Ascending aorta (tissue), 2 donors: Measurements from ENCODE around the gene ATP11A. TPM values are rescaled to one million over a fixed set of nuclear protein-coding genes. Genes with fewer than 3 reads are reported as not detected.

Source experiments
- DNase-seq, 2 donors: peaks; one replicate each; pipeline ENCODE4 v3.0.0-alpha.2; 2019; ENCODE audit warnings: low spot score in 2 of 2
- H3K27ac ChIP-seq, 2 donors: fragments of 200-600 bp; sonication (generic); one replicate each; pipeline ENCODE4 v1.5.1; 2016 to 2017; ENCODE audit warnings: mild to moderate bottlenecking in 1 of 2
- H3K27me3 ChIP-seq: fragments of 200-600 bp; sonication (generic); one replicate; pipeline ENCODE4 v1.5.1; 2017
- H3K36me3 ChIP-seq, 2 donors: fragments of 200-600 bp; sonication (generic); one replicate each; pipeline ENCODE4 v1.5.1; 2016
- H3K4me1 ChIP-seq, 2 donors: fragments of 200-600 bp; sonication (generic); one replicate each; pipeline ENCODE4 v1.5.1; 2016 to 2017; ENCODE audit warnings: mild to moderate bottlenecking in 1 of 2
- H3K4me3 ChIP-seq, 2 donors: fragments of 200-600 bp; sonication (generic); one replicate each; pipeline ENCODE4 v1.5.1; 2016 to 2017; ENCODE audit warnings: mild to moderate bottlenecking in 1 of 2
- H3K9me3 ChIP-seq, 2 donors: fragments of 200-600 bp; sonication (generic); one replicate each; pipeline ENCODE4 v1.5.1; 2016
- intact Hi-C: fragments of 100-400 bp; cut with DNase I; formaldehyde crosslinking; loops from one replicate; pipeline ENCODE4 v1.15.1; 2023
- total RNA-seq: library from RNA; depleted of rRNA; stranded (reverse); fragments of >200 nt; gene quantifications from one replicate; pipeline ENCODE4 v1.1.0, GENCODE V29; 2016
- TF ChIP-seq, protein P1 (sequence below), 3 experiments: fragments of 200-600 bp in 2 of 3; fragments of 450-650 bp in 1 of 3; sonication (generic) in 2 of 3; IDR thresholded peaks; one replicate each; pipeline ENCODE4 v1.5.1; 2016 to 2019; ENCODE audit warnings: antibody characterized with exemption in 3 of 3, mild to moderate bottlenecking in 1 of 3, moderate library complexity in 1 of 3

The ATP11A gene
- total RNA-seq, 1 donor from 2014 or later, result 50.1 TPM

DNA sequence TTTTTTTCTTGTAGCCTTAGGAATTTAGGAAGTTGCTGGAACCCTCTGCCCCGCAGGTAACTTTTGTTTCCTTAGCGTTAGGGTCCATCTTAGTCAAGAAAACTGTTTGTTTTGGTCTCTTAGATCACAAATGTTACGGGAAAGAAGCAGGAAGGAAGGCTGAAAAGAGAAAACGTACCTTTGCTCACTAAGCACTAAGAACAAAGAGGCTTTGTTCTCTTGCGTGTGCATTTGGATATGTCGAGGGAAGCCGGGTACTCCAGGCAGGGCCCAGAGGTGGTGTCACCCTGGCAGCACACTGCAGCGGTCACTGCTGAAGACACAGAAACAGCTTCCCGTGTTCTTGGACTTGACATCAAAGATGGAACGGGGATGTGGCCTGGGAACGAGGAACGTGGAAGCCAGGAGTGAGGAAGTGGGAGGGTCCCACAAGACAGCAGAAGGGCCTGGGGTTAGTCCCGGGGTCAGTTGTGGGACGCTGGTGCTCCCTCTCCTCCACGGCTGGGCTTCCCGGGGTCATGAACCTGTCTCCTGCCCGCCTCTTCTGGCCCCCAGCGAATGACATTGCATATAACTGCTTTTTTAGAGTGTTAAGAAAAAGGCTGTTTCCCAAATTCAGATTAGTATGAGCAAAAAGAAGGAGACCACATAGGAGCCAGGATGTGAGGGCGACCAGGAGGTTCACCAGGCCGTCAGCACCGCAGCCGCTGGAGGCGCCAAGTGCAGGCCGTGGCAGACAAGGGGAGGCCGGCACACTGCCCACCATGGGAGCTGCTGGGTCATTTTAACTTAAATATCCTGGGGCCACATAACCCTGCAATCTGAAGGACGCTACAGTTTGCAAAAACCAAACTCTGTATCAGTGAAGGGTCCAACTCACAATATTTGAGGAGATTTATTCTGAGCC is 31.6 kb downstream of the ATP11A start:
- peaks cover 0 to 9% of the 10 kb centered on the region in 2 donors for H3K4me1 ChIP-seq
- no peak overlapping the region for H3K4me3 ChIP-seq
- H3K27ac ChIP-seq, result peak overlapping the region; percentile 75 to 79
- TF ChIP-seq, protein P1, sequence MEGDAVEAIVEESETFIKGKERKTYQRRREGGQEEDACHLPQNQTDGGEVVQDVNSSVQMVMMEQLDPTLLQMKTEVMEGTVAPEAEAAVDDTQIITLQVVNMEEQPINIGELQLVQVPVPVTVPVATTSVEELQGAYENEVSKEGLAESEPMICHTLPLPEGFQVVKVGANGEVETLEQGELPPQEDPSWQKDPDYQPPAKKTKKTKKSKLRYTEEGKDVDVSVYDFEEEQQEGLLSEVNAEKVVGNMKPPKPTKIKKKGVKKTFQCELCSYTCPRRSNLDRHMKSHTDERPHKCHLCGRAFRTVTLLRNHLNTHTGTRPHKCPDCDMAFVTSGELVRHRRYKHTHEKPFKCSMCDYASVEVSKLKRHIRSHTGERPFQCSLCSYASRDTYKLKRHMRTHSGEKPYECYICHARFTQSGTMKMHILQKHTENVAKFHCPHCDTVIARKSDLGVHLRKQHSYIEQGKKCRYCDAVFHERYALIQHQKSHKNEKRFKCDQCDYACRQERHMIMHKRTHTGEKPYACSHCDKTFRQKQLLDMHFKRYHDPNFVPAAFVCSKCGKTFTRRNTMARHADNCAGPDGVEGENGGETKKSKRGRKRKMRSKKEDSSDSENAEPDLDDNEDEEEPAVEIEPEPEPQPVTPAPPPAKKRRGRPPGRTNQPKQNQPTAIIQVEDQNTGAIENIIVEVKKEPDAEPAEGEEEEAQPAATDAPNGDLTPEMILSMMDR (IDR thresholded peaks at IDR 0.05), result no peak
- no peaks in the 10 kb centered on the region for H3K27me3 ChIP-seq
- intact Hi-C loops, result loop anchor here (2.0 kb wide), 1 partner anchor 31 kb away; the partner anchor contains the start of gene ATP11A
- H3K9me3 ChIP-seq, result no peaks in the 10 kb centered on the region
- H3K36me3 ChIP-seq, result no peaks in the 10 kb centered on the region
- DNase-seq, result no peak

DNA sequence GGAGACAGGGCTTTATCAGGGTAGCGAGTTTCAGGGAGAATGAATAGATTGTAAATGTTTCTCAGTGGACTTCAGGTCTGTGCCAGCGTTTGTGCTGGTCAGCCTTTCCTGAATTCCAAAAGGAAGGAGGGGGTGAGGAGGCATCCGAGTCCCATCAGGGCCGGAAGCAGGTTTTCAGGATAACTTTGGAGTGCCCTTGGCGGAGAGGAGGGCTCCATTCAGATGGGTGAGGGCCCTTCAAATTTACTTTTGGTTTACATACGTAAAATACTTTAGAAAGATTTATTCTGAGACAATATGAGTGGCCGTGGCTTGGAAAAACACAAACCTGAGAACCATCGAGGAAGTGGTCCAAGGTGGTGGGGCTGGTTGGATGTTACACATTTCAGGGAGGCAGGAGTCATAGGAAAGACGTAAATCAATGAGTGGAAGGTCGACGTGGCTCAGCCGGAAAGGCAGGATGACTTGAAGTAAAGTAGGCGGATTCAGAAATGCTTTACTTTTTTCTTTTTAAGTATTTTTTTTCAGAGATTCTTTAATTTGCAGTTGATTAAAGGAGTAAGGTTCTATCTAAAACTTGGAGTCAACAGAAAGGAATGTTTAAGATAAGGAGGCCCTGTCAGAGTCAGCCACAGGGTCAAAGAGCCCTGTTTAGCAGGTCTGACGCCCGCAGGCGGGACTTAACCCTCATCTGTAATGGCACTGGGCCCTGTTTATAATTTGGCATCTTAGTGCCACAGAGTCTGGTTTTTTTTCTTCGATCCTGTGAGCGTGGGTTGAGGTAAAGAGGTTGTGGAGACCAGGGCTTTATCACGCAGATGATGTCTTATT is 32.8 kb downstream of the ATP11A start:
- no peak overlapping the region for H3K4me3 ChIP-seq
- no peak for DNase-seq
- H3K27ac ChIP-seq, result peak overlapping the region; percentile 75 to 79
- H3K27me3 ChIP-seq, result no peaks in the 10 kb centered on the region
- no peaks in the 10 kb centered on the region for H3K36me3 ChIP-seq
- intact Hi-C loops, result loop anchor here (2.0 kb wide), 1 partner anchor 32 kb away; the partner anchor contains the start of gene ATP11A
- peaks cover 0 to 9% of the 10 kb centered on the region in 2 donors for H3K4me1 ChIP-seq
- TF ChIP-seq, protein P1 (IDR thresholded peaks at IDR 0.05), result no peak
- H3K9me3 ChIP-seq, result no peaks in the 10 kb centered on the region

DNA sequence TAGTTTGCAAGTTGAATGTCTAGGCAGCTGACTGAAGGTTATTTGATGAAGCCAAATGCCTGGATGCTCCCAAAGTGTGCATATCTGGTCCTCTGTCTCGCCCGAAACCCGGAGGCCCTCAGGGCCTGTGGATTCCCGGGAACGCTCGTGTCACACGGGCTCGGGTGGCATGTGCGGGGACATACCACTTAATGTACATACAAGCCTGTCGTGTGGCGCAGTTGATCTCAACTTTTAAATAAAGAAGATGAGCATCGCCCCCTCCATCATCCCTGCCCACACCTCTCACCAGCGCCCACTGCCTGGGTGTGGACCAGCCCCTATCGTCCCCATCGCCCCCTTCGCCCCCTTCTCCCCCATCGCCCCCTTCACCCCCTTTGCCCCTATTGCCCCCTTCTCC is 33.9 kb downstream of the ATP11A start:
- intact Hi-C loops, result loop anchor here (2.0 kb wide), 1 partner anchor 33 kb away; the partner anchor contains the start of gene ATP11A

DNA sequence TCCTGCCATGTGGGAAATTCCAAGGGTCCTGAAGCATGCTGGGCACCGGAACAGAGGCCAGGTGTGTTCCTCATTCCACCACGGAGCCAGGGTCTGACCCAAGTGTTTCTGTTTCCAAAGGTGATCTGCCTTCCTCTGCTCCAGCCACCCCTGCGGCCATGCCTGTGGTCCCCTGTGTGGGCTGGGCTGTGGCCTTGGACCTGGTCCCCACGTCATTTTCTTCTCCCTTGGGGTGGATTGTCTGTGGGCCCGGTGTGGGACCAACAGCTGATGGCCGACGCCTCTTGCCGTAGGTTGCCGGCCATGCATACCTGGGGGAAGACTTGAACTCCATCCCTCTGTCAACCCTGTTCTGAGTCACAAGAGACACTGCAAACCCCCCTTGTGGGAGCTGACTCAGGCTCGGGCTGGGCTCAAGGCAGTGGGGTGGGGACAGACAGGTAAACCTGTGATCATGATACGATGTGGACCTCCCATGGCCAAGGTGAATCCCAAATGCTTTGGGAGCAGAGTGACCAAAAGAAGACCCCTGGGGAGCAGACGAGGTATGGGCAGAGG is 35.0 kb downstream of the ATP11A start:
- intact Hi-C loops, result no loop called here
- no peaks in the 10 kb centered on the region for H3K36me3 ChIP-seq
- no peak overlapping the region for H3K27ac ChIP-seq
- no peak for DNase-seq
- peaks cover 0 to 9% of the 10 kb centered on the region in 2 donors for H3K4me1 ChIP-seq
- TF ChIP-seq, protein P1 (IDR thresholded peaks at IDR 0.05), result no peak
- no peaks in the 10 kb centered on the region for H3K9me3 ChIP-seq
- no peaks in the 10 kb centered on the region for H3K27me3 ChIP-seq
- H3K4me3 ChIP-seq, result no peak overlapping the region

More for the DNA sequence above, 33.9 kb downstream of the ATP11A start:
- Histone ChIP-seq H3K9me3 (no peaks in the 10 kb centered on the region), H3K36me3 (no peaks in the 10 kb centered on the region), H3K27me3 (no peaks in the 10 kb centered on the region), H3K4me3 (no peak overlapping the region), H3K4me1 (peaks cover 0 to 9% of the 10 kb centered on the region in 2 donors), H3K27ac (no peak overlapping the region)
- TF ChIP-seq, protein P1 (IDR thresholded peaks at IDR 0.05), result no peak
- no peak for DNase-seq

DNA sequence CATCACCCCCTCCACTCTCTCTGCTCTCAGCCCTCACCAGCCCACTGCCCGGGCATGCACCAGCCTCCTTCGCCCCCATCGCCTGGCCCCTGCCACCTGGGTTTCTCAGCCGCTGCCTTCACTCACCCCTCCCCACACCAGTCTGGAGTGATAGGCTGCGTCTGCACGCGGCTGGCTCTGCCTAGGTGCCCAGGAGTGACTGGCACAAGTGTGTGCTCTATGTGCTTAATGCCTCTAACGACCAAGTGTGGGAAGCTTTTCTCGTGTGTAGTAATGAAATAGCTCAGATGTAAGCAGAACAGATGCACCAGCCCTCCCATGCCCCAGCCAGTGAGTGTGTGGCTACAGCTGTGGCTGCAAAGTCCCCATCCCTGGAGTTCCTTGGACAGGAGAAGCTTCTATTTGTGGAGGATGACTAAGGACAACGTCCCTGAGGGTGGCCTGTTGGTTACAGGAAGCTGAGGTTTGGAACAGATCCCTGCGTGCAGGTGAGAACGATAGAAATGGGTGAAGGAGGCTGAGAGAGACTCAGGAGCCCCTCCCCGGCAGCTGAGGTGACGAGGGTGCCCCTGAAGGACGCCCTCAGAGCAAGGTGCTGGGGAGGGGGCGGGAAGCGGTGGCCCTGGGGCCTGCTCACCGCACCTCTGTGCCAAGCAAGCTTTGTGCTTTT is 35.6 kb downstream of the ATP11A start:
- DNase-seq, result no peak
- Histone ChIP-seq H3K36me3 (no peaks in the 10 kb centered on the region), H3K4me1 (peaks cover 0 to 9% of the 10 kb centered on the region in 2 donors), H3K27me3 (no peaks in the 10 kb centered on the region), H3K9me3 (no peaks in the 10 kb centered on the region), H3K4me3 (no peak overlapping the region), H3K27ac (no peak overlapping the region)
- TF ChIP-seq, protein P1 (IDR thresholded peaks at IDR 0.05), result no peak
- intact Hi-C loops, result no loop called here
